Endothelial cell of umbilical vein (primary cell): ENCODE results near the gene STUM. TPM values are rescaled to one million over a fixed set of nuclear protein-coding genes. Genes with fewer than 3 reads are reported as not detected.
"Not testable (repeated sequence)": the region's sequence is repeated elsewhere in the genome, so short reads cannot be mapped to it uniquely, and the experiment has no call there.

Source experiments
- BruUV-seq: library from RNA; stranded (reverse); fragments of 400-500 nt; replicated peaks from 2 replicates; lab custom pipeline; 2021; lab: Mats Ljungman, UMichigan
- CTCF ChIA-PET: fragments of 300-600, 350-600 bp; sonication (Branson Sonifier 250); formaldehyde crosslinking; loops from one replicate; lab custom pipeline; 2021; ENCODE audit warnings: antibody characterized with exemption, inconsistent platforms; lab: Charles Lee
- POLR2A ChIA-PET: fragments of 300-600, 350-600 bp; sonication (Branson Sonifier 250); formaldehyde crosslinking; loops from one replicate; lab custom pipeline; 2021; ENCODE audit warnings: antibody characterized with exemption, inconsistent platforms; lab: Charles Lee
- DNase-seq: peaks from one replicate; pipeline ENCODE4 v3.0.0-alpha.2; 2011; ENCODE audit warnings: low read depth, low spot score
- FAIRE-seq: peaks from 2 replicates; lab custom pipeline; 2011; peaks lifted over from hg19 to GRCh38; lab: Jason Lieb, UNC
- H2AFZ ChIP-seq: 2 replicates; pipeline ENCODE4 v1.6.0; 2012; ENCODE audit warnings: low read depth, low read length, control low read depth, inconsistent platforms
- H3K27ac ChIP-seq: 2 replicates; pipeline ENCODE4 v1.5.1; 2011; ENCODE audit warnings: low read depth, mild to moderate bottlenecking, control low read depth, low read length, moderate library complexity; ENCODE audit not compliant: insufficient read depth
- H3K27me3 ChIP-seq, 2 experiments: 2 replicates each; pipeline versions ENCODE4 v1.6.0 to v1.6.1; 2011; ENCODE audit warnings: low read length in 2 of 2, mixed read lengths in 1 of 2; ENCODE audit not compliant: control insufficient read depth in 2 of 2, insufficient read depth in 2 of 2
- H3K36me3 ChIP-seq, 2 experiments: 2 replicates in 1 of 2; 3 replicates in 1 of 2; pipeline ENCODE4 v1.5.1; 2011; ENCODE audit warnings: low read length in 2 of 2, mild to moderate bottlenecking in 1 of 2, moderate library complexity in 1 of 2; ENCODE audit not compliant: control insufficient read depth in 2 of 2, insufficient read depth in 2 of 2; ENCODE audit errors: extremely low read depth in 1 of 2
- H3K4me1 ChIP-seq: 3 replicates; pipeline ENCODE4 v1.5.1; 2011; ENCODE audit warnings: mild to moderate bottlenecking, low read length; ENCODE audit not compliant: control insufficient read depth, insufficient read depth; ENCODE audit errors: extremely low read depth
- H3K4me2 ChIP-seq: 2 replicates; pipeline ENCODE4 v1.6.1; 2011; ENCODE audit warnings: low read length, control low read depth, mixed read lengths; ENCODE audit not compliant: insufficient read depth
- H3K4me3 ChIP-seq, 3 experiments: fragments of 200-600 bp in 1 of 3; sonication (generic), shearing (Covaris generic) in 1 of 3; replicated peaks in 1 of 3; 2 replicates each; pipeline ENCODE4 v1.5.1; 2011 to 2016; ENCODE audit warnings: control low read depth in 3 of 3, low read length in 3 of 3, mild to moderate bottlenecking in 2 of 3, inconsistent platforms in 1 of 3, low read depth in 1 of 3, moderate library complexity in 1 of 3; ENCODE audit not compliant: insufficient read depth in 1 of 3
- H3K79me2 ChIP-seq: 2 replicates; pipeline ENCODE4 v1.6.0; 2012; ENCODE audit warnings: low read length, inconsistent platforms; ENCODE audit not compliant: control insufficient read depth, insufficient read depth
- H3K9ac ChIP-seq: replicated peaks from 2 replicates; pipeline ENCODE3; 2011; ENCODE audit warnings: low read length, control low read depth; ENCODE audit not compliant: insufficient read depth; ENCODE audit errors: extremely low read depth
- H3K9me1 ChIP-seq: replicated peaks from 3 replicates; pipeline ENCODE4 v1.6.0; 2011; ENCODE audit warnings: mild to moderate bottlenecking, low read length; ENCODE audit not compliant: control insufficient read depth, insufficient read depth; ENCODE audit errors: extremely low read depth
- H3K9me3 ChIP-seq: replicated peaks from 2 replicates; pipeline ENCODE4 v1.5.1; 2012; ENCODE audit warnings: low read length, inconsistent platforms; ENCODE audit not compliant: control insufficient read depth, insufficient read depth
- H4K20me1 ChIP-seq: replicated peaks from 2 replicates; pipeline ENCODE3; 2011; ENCODE audit warnings: mild to moderate bottlenecking, low read length; ENCODE audit not compliant: control insufficient read depth, insufficient read depth; ENCODE audit errors: extremely low read depth
- CTCF ChIP-seq, 2 donors: IDR thresholded peaks; 1 replicate in 1 of 2; 2 replicates in 1 of 2; pipeline ENCODE4 v1.5.1; 2011; ENCODE audit warnings: low read length in 2 of 2, mild to moderate bottlenecking in 2 of 2, moderate library complexity in 2 of 2, control low read depth in 1 of 2, inconsistent platforms in 1 of 2, low read depth in 1 of 2; ENCODE audit not compliant: insufficient read depth in 1 of 2; ENCODE audit errors: extremely low read depth in 1 of 2
- EZH2 ChIP-seq: IDR thresholded peaks from 2 replicates; pipeline ENCODE4 v1.6.1; 2012; ENCODE audit warnings: borderline replicate concordance, low read depth, mild to moderate bottlenecking, moderate library complexity, low read length, inconsistent platforms; ENCODE audit not compliant: severe bottlenecking
- FOS ChIP-seq: IDR thresholded peaks from 2 replicates; pipeline ENCODE4 v1.6.1; 2011; ENCODE audit warnings: mild to moderate bottlenecking, low read length, moderate library complexity, borderline replicate concordance; ENCODE audit not compliant: insufficient read depth
- GATA2 ChIP-seq: IDR thresholded peaks from 2 replicates; pipeline ENCODE4 v1.7.0; 2011; ENCODE audit warnings: low read depth, mild to moderate bottlenecking, moderate library complexity, mixed read lengths, low read length; ENCODE audit not compliant: insufficient read length, insufficient read depth
- JUN ChIP-seq: IDR thresholded peaks from 2 replicates; pipeline ENCODE4 v1.6.1; 2011; ENCODE audit warnings: borderline replicate concordance, low read depth; ENCODE audit not compliant: insufficient read length, insufficient read depth
- MAX ChIP-seq: IDR thresholded peaks from 2 replicates; pipeline ENCODE4 v1.6.1; 2011; ENCODE audit not compliant: insufficient read depth, insufficient read length
- MYC ChIP-seq: IDR thresholded peaks from one replicate; pipeline ENCODE4 v1.6.1; 2011; ENCODE audit warnings: mild to moderate bottlenecking, low read depth, low read length
- POLR2A ChIP-seq: IDR thresholded peaks from 2 replicates; pipeline ENCODE4 v1.6.1; 2012; ENCODE audit warnings: low read depth, mild to moderate bottlenecking, control low read depth, low read length
- POLR2AphosphoS5 ChIP-seq: IDR thresholded peaks from 2 replicates; pipeline ENCODE4 v1.6.1; 2012; ENCODE audit warnings: low read depth, mild to moderate bottlenecking, control low read depth, low read length, moderate library complexity; ENCODE audit not compliant: insufficient read depth
- dilution Hi-C: fragments of 300-500 bp; cut with MboI; formaldehyde crosslinking; loops from one replicate; pipeline ENCODE4 v1.15.0; 2019; ENCODE audit warnings: low sequenced_read_pairs; ENCODE audit not compliant: extremely low pct_ligation_motif_present
- intact Hi-C: fragments of 100-400 bp; cut with micrococcal nuclease; formaldehyde crosslinking; loops from one replicate; pipeline ENCODE4 v1.10.0; 2022
- polyA plus RNA-seq, 4 experiments: library from polyadenylated mRNA; depleted of rRNA in 3 of 4; stranded (reverse) in 3 of 4; unstranded in 1 of 4; fragments of >200 nt; gene quantifications; 2 replicates each; pipeline versions ENCODE4 v1.2.1 to v1.2.3, GENCODE V29; 2011 to 2012; ENCODE audit warnings: missing spikeins in 1 of 4
- total RNA-seq: library from RNA; stranded (reverse); gene quantifications from 2 replicates; pipeline ENCODE4 v1.2.3, GENCODE V29; 2021

Gene STUM
- total and polyA plus RNA-seq, 2 donors (not counting 3 experiments of a cell fraction or from before 2014, with no cell fraction given) = not detected

GRCh38 chr1:226598955-226599354, 50.4 kb downstream of the STUM start:
- H3K27ac ChIP-seq, H3K4me2 ChIP-seq, H3K4me1 ChIP-seq, H3K9ac ChIP-seq, H4K20me1 ChIP-seq, dilution Hi-C loops, H2AFZ ChIP-seq, H3K9me3 ChIP-seq, POLR2A ChIA-PET, intact Hi-C loops, FAIRE-seq, H3K79me2 ChIP-seq, DNase-seq, BruUV-seq, H3K9me1 ChIP-seq, H3K36me3 ChIP-seq, H3K4me3 ChIP-seq: not testable (repeated sequence)
- peaks cover 0 to 11% of the 10 kb centered on the region in 2 experiments for H3K27me3 ChIP-seq
- CTCF ChIA-PET = interaction anchor here (1.6 kb wide), 1 partner anchor 10 kb away, joined by 6 read pairs; no protein-coding TSS in a partner anchor

- intact Hi-C loops = no loop called here
- H4K20me1 ChIP-seq = no peaks in the 10 kb centered on the region
- no peaks in the 10 kb centered on the region for H3K9me3 ChIP-seq
- DNase-seq = no peak
- H3K4me1 ChIP-seq = no peaks in the 10 kb centered on the region
- no peak overlapping the region for H3K4me2 ChIP-seq
- no peak overlapping the region for H2AFZ ChIP-seq
- H3K9me1 ChIP-seq = no peaks in the 10 kb centered on the region
- TF ChIP-seq GATA2 (no peak), JUN (no peak), POLR2A (no peak), MYC (no peak), CTCF (IDR thresholded peaks at IDR 0.05; ENCODE audit: extremely low read depth in 1 of 2, insufficient read depth in 1 of 2, low read depth in 1 of 2, low read length in 2 of 2) (no peak), MAX (no peak), POLR2AphosphoS5 (no peak), EZH2 (no peak), FOS (no peak)
- no peaks in the 10 kb centered on the region for H3K79me2 ChIP-seq
- no peak overlapping the region for H3K4me3 ChIP-seq
- no peak overlapping the region for H3K9ac ChIP-seq
- no peak for FAIRE-seq
- H3K27me3 ChIP-seq = peaks cover 0 to 11% of the 10 kb centered on the region in 2 experiments
- dilution Hi-C loops = no loop called here
- H3K27ac ChIP-seq = no peak overlapping the region
- no TSS peak for BruUV-seq
- ChIA-PET CTCF (interaction anchor here (1.4 kb wide), 1 partner anchor 9 kb away, joined by 4 read pairs; no protein-coding TSS in a partner anchor), POLR2A (interaction anchor here (0.7 kb wide), 1 partner anchor 512 kb away, joined by 3 read pairs; no protein-coding TSS in a partner anchor)
- H3K36me3 ChIP-seq = no peaks in the 10 kb centered on the region
Observed at GRCh38 chr1:226599636-226600238, 51.2 kb downstream of the STUM start.
